Endothelial cell of umbilical vein (primary cell): ENCODE results near the gene TMEM30B. TPM values are rescaled to one million over a fixed set of nuclear protein-coding genes. Genes with fewer than 3 reads are reported as not detected.

Experiments used
- BruUV-seq: library from RNA; stranded (reverse); fragments of 400-500 nt; replicated peaks from 2 replicates; lab custom pipeline; 2021; lab: Mats Ljungman, UMichigan
- CTCF ChIA-PET: fragments of 300-600, 350-600 bp; sonication (Branson Sonifier 250); formaldehyde crosslinking; loops from one replicate; lab custom pipeline; 2021; ENCODE audit warnings: antibody characterized with exemption, inconsistent platforms; lab: Charles Lee
- POLR2A ChIA-PET: fragments of 300-600, 350-600 bp; sonication (Branson Sonifier 250); formaldehyde crosslinking; loops from one replicate; lab custom pipeline; 2021; ENCODE audit warnings: antibody characterized with exemption, inconsistent platforms; lab: Charles Lee
- DNase-seq: peaks from one replicate; pipeline ENCODE4 v3.0.0-alpha.2; 2011; ENCODE audit warnings: low read depth, low spot score
- FAIRE-seq: peaks from 2 replicates; lab custom pipeline; 2011; peaks lifted over from hg19 to GRCh38; lab: Jason Lieb, UNC
- H2AFZ ChIP-seq: 2 replicates; pipeline ENCODE4 v1.6.0; 2012; ENCODE audit warnings: low read depth, low read length, control low read depth, inconsistent platforms
- H3K27ac ChIP-seq: 2 replicates; pipeline ENCODE4 v1.5.1; 2011; ENCODE audit warnings: low read depth, mild to moderate bottlenecking, control low read depth, low read length, moderate library complexity; ENCODE audit not compliant: insufficient read depth
- H3K27me3 ChIP-seq, 2 experiments: 2 replicates each; pipeline versions ENCODE4 v1.6.0 to v1.6.1; 2011; ENCODE audit warnings: low read length in 2 of 2, mixed read lengths in 1 of 2; ENCODE audit not compliant: control insufficient read depth in 2 of 2, insufficient read depth in 2 of 2
- H3K36me3 ChIP-seq, 2 experiments: 2 replicates in 1 of 2; 3 replicates in 1 of 2; pipeline ENCODE4 v1.5.1; 2011; ENCODE audit warnings: low read length in 2 of 2, mild to moderate bottlenecking in 1 of 2, moderate library complexity in 1 of 2; ENCODE audit not compliant: control insufficient read depth in 2 of 2, insufficient read depth in 2 of 2; ENCODE audit errors: extremely low read depth in 1 of 2
- H3K4me1 ChIP-seq: 3 replicates; pipeline ENCODE4 v1.5.1; 2011; ENCODE audit warnings: mild to moderate bottlenecking, low read length; ENCODE audit not compliant: control insufficient read depth, insufficient read depth; ENCODE audit errors: extremely low read depth
- H3K4me2 ChIP-seq: 2 replicates; pipeline ENCODE4 v1.6.1; 2011; ENCODE audit warnings: low read length, control low read depth, mixed read lengths; ENCODE audit not compliant: insufficient read depth
- H3K4me3 ChIP-seq, 3 experiments: fragments of 200-600 bp in 1 of 3; sonication (generic), shearing (Covaris generic) in 1 of 3; replicated peaks in 1 of 3; 2 replicates each; pipeline ENCODE4 v1.5.1; 2011 to 2016; ENCODE audit warnings: control low read depth in 3 of 3, low read length in 3 of 3, mild to moderate bottlenecking in 2 of 3, inconsistent platforms in 1 of 3, low read depth in 1 of 3, moderate library complexity in 1 of 3; ENCODE audit not compliant: insufficient read depth in 1 of 3
- H3K79me2 ChIP-seq: 2 replicates; pipeline ENCODE4 v1.6.0; 2012; ENCODE audit warnings: low read length, inconsistent platforms; ENCODE audit not compliant: control insufficient read depth, insufficient read depth
- H3K9ac ChIP-seq: replicated peaks from 2 replicates; pipeline ENCODE3; 2011; ENCODE audit warnings: low read length, control low read depth; ENCODE audit not compliant: insufficient read depth; ENCODE audit errors: extremely low read depth
- H3K9me1 ChIP-seq: replicated peaks from 3 replicates; pipeline ENCODE4 v1.6.0; 2011; ENCODE audit warnings: mild to moderate bottlenecking, low read length; ENCODE audit not compliant: control insufficient read depth, insufficient read depth; ENCODE audit errors: extremely low read depth
- H3K9me3 ChIP-seq: replicated peaks from 2 replicates; pipeline ENCODE4 v1.5.1; 2012; ENCODE audit warnings: low read length, inconsistent platforms; ENCODE audit not compliant: control insufficient read depth, insufficient read depth
- H4K20me1 ChIP-seq: replicated peaks from 2 replicates; pipeline ENCODE3; 2011; ENCODE audit warnings: mild to moderate bottlenecking, low read length; ENCODE audit not compliant: control insufficient read depth, insufficient read depth; ENCODE audit errors: extremely low read depth
- EZH2 ChIP-seq: IDR thresholded peaks from 2 replicates; pipeline ENCODE4 v1.6.1; 2012; ENCODE audit warnings: borderline replicate concordance, low read depth, mild to moderate bottlenecking, moderate library complexity, low read length, inconsistent platforms; ENCODE audit not compliant: severe bottlenecking
- FOS ChIP-seq: IDR thresholded peaks from 2 replicates; pipeline ENCODE4 v1.6.1; 2011; ENCODE audit warnings: mild to moderate bottlenecking, low read length, moderate library complexity, borderline replicate concordance; ENCODE audit not compliant: insufficient read depth
- GATA2 ChIP-seq: IDR thresholded peaks from 2 replicates; pipeline ENCODE4 v1.7.0; 2011; ENCODE audit warnings: low read depth, mild to moderate bottlenecking, moderate library complexity, mixed read lengths, low read length; ENCODE audit not compliant: insufficient read length, insufficient read depth
- JUN ChIP-seq: IDR thresholded peaks from 2 replicates; pipeline ENCODE4 v1.6.1; 2011; ENCODE audit warnings: borderline replicate concordance, low read depth; ENCODE audit not compliant: insufficient read length, insufficient read depth
- MYC ChIP-seq: IDR thresholded peaks from one replicate; pipeline ENCODE4 v1.6.1; 2011; ENCODE audit warnings: mild to moderate bottlenecking, low read depth, low read length
- POLR2A ChIP-seq: IDR thresholded peaks from 2 replicates; pipeline ENCODE4 v1.6.1; 2012; ENCODE audit warnings: low read depth, mild to moderate bottlenecking, control low read depth, low read length
- POLR2AphosphoS5 ChIP-seq: IDR thresholded peaks from 2 replicates; pipeline ENCODE4 v1.6.1; 2012; ENCODE audit warnings: low read depth, mild to moderate bottlenecking, control low read depth, low read length, moderate library complexity; ENCODE audit not compliant: insufficient read depth
- dilution Hi-C: fragments of 300-500 bp; cut with MboI; formaldehyde crosslinking; loops from one replicate; pipeline ENCODE4 v1.15.0; 2019; ENCODE audit warnings: low sequenced_read_pairs; ENCODE audit not compliant: extremely low pct_ligation_motif_present
- intact Hi-C: fragments of 100-400 bp; cut with micrococcal nuclease; formaldehyde crosslinking; loops from one replicate; pipeline ENCODE4 v1.10.0; 2022
- polyA plus RNA-seq, 4 experiments: library from polyadenylated mRNA; depleted of rRNA in 3 of 4; stranded (reverse) in 3 of 4; unstranded in 1 of 4; fragments of >200 nt; gene quantifications; 2 replicates each; pipeline versions ENCODE4 v1.2.1 to v1.2.3, GENCODE V29; 2011 to 2012; ENCODE audit warnings: missing spikeins in 1 of 4
- total RNA-seq: library from RNA; stranded (reverse); gene quantifications from 2 replicates; pipeline ENCODE4 v1.2.3, GENCODE V29; 2021
- TF ChIP-seq, protein P1 (sequence below): IDR thresholded peaks from 2 replicates; pipeline ENCODE4 v1.6.1; 2011; ENCODE audit not compliant: insufficient read depth, insufficient read length
- TF ChIP-seq, protein P2 (sequence below), 2 donors: IDR thresholded peaks; 1 replicate in 1 of 2; 2 replicates in 1 of 2; pipeline ENCODE4 v1.5.1; 2011; ENCODE audit warnings: low read length in 2 of 2, mild to moderate bottlenecking in 2 of 2, moderate library complexity in 2 of 2, control low read depth in 1 of 2, inconsistent platforms in 1 of 2, low read depth in 1 of 2; ENCODE audit not compliant: insufficient read depth in 1 of 2; ENCODE audit errors: extremely low read depth in 1 of 2

The TMEM30B gene
- total and polyA plus RNA-seq, 2 donors (not counting 3 experiments of a cell fraction or from before 2014, with no cell fraction given): 0.32 to 0.35 TPM

DNA sequence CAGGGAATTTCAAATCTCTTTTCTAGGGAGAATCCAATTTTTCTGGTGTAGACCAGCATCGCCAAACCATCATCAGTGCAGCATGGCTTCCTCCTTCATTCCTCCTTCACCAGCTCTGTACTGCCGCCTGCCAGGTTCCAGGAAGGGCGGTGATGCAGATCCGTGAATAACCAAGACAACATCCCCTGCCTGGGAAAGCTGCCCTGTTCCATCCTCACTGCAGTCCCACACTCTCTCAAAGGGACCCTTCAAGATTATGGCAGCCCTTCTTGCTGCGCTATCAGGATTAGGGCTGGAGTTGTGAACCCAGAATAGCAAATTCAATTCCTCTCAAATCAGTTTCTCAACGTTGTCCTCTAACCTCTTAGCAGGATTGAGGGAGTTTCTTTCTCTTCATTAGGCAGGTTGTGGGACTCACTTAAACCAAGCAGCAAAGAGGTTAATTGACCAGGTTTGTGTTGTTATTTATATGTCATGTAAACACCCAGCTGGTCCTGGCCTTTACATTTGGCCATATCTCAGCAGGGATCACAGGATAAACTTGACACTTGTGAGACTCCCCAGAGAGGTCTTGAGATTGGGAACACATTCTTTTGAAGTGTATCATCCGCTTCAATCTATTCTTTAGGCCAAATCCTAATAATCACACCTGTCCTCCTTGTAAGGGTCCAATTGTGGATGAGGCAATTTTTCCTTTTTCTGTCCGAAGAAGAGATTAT is 26.2 kb downstream of the TMEM30B start:
- H3K4me3 ChIP-seq: no peak overlapping the region
- dilution Hi-C loops: loop anchor here (25.0 kb wide), 1 partner anchor 618 kb away; the partner anchor contains the start of gene SIX1
- CTCF ChIA-PET: interaction anchor here (1.4 to 6.2 kb wide), 4 partner anchors 14 to 904 kb away, joined by 3 to 172 read pairs (median 34); no protein-coding TSS in a partner anchor
- peaks cover 36% of the 10 kb centered on the region for H3K4me1 ChIP-seq
- no peak for FAIRE-seq
- no peak overlapping the region for H3K27ac ChIP-seq
- H3K9me1 ChIP-seq: no peaks in the 10 kb centered on the region
- no peak overlapping the region for H3K9ac ChIP-seq
- POLR2A ChIA-PET: no interaction called here
- DNase-seq: no peak
- no peaks in the 10 kb centered on the region for H3K9me3 ChIP-seq
- H3K79me2 ChIP-seq: no peaks in the 10 kb centered on the region
- TF ChIP-seq JUN: no peak
- TF ChIP-seq, protein P1, sequence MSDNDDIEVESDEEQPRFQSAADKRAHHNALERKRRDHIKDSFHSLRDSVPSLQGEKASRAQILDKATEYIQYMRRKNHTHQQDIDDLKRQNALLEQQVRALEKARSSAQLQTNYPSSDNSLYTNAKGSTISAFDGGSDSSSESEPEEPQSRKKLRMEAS: no peak
- TF ChIP-seq FOS: no peak
- no peak for TF ChIP-seq POLR2AphosphoS5
- no peak for TF ChIP-seq POLR2A
- TF ChIP-seq, protein P2, sequence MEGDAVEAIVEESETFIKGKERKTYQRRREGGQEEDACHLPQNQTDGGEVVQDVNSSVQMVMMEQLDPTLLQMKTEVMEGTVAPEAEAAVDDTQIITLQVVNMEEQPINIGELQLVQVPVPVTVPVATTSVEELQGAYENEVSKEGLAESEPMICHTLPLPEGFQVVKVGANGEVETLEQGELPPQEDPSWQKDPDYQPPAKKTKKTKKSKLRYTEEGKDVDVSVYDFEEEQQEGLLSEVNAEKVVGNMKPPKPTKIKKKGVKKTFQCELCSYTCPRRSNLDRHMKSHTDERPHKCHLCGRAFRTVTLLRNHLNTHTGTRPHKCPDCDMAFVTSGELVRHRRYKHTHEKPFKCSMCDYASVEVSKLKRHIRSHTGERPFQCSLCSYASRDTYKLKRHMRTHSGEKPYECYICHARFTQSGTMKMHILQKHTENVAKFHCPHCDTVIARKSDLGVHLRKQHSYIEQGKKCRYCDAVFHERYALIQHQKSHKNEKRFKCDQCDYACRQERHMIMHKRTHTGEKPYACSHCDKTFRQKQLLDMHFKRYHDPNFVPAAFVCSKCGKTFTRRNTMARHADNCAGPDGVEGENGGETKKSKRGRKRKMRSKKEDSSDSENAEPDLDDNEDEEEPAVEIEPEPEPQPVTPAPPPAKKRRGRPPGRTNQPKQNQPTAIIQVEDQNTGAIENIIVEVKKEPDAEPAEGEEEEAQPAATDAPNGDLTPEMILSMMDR (IDR thresholded peaks at IDR 0.05; ENCODE audit: extremely low read depth in 1 of 2, insufficient read depth in 1 of 2, low read depth in 1 of 2, low read length in 2 of 2): no peak
- no peak for TF ChIP-seq EZH2
- no peak for TF ChIP-seq MYC
- no peak for TF ChIP-seq GATA2
- no peaks in the 10 kb centered on the region for H4K20me1 ChIP-seq
- no peak overlapping the region for H2AFZ ChIP-seq
- intact Hi-C loops: loop anchor here (5.0 to 10.0 kb wide), 5 partner anchors 330 to 990 kb away; no protein-coding TSS in a partner anchor
- H3K4me2 ChIP-seq: no peak overlapping the region
- no TSS peak for BruUV-seq
- peaks cover 0 to 2% of the 10 kb centered on the region in 2 experiments for H3K27me3 ChIP-seq
- no peaks in the 10 kb centered on the region for H3K36me3 ChIP-seq
